Progenitor cell of endocrine pancreas (in vitro differentiated cells): ENCODE results near the gene ATAD3A. TPM values are rescaled to one million over a fixed set of nuclear protein-coding genes. Genes with fewer than 3 reads are reported as not detected.

Source experiments
- DNase-seq: peaks from one replicate; pipeline ENCODE4 v3.0.0; 2021; ENCODE audit warnings: low spot score; ENCODE audit not compliant: unreplicated experiment
- H3K27ac Mint-ChIP-seq: 2 replicates; pipeline ENCODE4 v1.8.0; 2021; ENCODE audit warnings: mild to moderate bottlenecking, moderate library complexity, mixed read lengths
- H3K27me3 Mint-ChIP-seq: 2 replicates; pipeline ENCODE4 v1.8.0; 2021; ENCODE audit warnings: mixed read lengths
- H3K36me3 Mint-ChIP-seq: 2 replicates; pipeline ENCODE4 v1.8.0; 2022; ENCODE audit warnings: mixed read lengths; ENCODE audit not compliant: insufficient read depth
- H3K4me1 Mint-ChIP-seq: 2 replicates; pipeline ENCODE4 v1.8.0; 2021; ENCODE audit warnings: low read depth, mixed read lengths
- H3K4me3 Mint-ChIP-seq: 2 replicates; pipeline ENCODE4 v1.8.0; 2021; ENCODE audit warnings: low read depth, mild to moderate bottlenecking, moderate library complexity, mixed read lengths
- H3K9me3 Mint-ChIP-seq: 2 replicates; pipeline ENCODE4 v1.8.0; 2021; ENCODE audit warnings: low read depth, mixed read lengths
- total RNA-seq: library from RNA; stranded (reverse); gene quantifications from 2 replicates; pipeline ENCODE4 v1.2.1, GENCODE V29; 2021
- TF ChIP-seq, protein P1 (sequence below): fragments of 200-600 bp; sonication (generic); IDR thresholded peaks from one replicate; pipeline ENCODE4 v1.5.0; 2021; ENCODE audit warnings: antibody characterized with exemption, mild to moderate bottlenecking; ENCODE audit not compliant: unreplicated experiment

The ATAD3A gene
- total RNA-seq, 1 donor from 2014 or later: 37.4 TPM

DNA sequence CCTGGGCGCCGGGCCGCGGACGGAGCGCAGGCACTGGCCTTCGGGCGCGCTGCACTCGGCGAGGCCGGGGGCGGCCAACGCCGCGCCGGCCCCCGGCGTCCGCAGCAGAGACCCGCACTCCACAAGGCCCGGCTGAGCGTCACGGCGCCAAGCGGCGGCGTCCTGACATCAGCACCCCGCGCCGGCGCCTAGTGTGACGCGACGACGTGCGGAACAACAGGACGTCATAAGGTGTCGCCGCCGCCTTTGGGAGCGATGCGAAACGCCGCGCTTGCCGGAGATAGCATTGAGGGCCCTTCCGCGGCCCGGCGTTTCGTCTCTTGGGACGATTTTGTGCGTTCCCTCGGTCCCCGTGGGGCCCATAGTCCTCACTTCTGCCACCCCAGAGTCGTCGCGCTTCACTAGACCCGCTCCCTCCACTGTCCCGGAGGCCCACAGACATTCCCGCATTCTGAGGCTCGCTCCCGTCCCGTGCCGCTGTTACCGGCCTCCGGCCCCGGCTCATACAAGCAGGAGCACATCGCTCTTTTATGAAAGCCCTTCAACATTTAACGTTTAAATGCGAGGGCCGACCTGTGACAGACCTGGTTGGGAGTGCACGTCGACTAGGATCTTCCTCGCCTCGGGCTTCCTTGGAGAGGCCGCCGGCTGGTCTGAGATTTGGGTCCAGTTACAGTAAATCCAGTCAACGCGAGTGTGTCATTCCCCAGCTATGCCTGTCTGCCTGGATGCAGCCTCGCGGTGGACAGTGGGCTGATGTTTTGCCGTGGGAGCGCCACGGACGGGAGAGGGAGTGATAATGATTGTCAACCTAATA lies 63.0 kb downstream of the ATAD3A start, which contains the start of gene SSU72:
Gene SSU72 (minus strand): TSS at position 143 of the 817 bp plus-strand sequence. CDS start 306 bp downstream, outside the sequence.
- Mint-ChIP-seq H3K4me1 (peaks cover 20% of the 10 kb centered on the region), H3K27ac (peak within 1 kb of the TSS; percentile 99), H3K27me3 (peaks cover 5% of the 10 kb centered on the region), H3K36me3 (peaks cover 5% of the 10 kb centered on the region), H3K4me3 (peak within 1 kb of the TSS; percentile 95), H3K9me3 (no peaks in the 10 kb centered on the region)
- DNase-seq: peak; percentile 79
- TF ChIP-seq, protein P1, sequence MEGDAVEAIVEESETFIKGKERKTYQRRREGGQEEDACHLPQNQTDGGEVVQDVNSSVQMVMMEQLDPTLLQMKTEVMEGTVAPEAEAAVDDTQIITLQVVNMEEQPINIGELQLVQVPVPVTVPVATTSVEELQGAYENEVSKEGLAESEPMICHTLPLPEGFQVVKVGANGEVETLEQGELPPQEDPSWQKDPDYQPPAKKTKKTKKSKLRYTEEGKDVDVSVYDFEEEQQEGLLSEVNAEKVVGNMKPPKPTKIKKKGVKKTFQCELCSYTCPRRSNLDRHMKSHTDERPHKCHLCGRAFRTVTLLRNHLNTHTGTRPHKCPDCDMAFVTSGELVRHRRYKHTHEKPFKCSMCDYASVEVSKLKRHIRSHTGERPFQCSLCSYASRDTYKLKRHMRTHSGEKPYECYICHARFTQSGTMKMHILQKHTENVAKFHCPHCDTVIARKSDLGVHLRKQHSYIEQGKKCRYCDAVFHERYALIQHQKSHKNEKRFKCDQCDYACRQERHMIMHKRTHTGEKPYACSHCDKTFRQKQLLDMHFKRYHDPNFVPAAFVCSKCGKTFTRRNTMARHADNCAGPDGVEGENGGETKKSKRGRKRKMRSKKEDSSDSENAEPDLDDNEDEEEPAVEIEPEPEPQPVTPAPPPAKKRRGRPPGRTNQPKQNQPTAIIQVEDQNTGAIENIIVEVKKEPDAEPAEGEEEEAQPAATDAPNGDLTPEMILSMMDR: no peak

DNA sequence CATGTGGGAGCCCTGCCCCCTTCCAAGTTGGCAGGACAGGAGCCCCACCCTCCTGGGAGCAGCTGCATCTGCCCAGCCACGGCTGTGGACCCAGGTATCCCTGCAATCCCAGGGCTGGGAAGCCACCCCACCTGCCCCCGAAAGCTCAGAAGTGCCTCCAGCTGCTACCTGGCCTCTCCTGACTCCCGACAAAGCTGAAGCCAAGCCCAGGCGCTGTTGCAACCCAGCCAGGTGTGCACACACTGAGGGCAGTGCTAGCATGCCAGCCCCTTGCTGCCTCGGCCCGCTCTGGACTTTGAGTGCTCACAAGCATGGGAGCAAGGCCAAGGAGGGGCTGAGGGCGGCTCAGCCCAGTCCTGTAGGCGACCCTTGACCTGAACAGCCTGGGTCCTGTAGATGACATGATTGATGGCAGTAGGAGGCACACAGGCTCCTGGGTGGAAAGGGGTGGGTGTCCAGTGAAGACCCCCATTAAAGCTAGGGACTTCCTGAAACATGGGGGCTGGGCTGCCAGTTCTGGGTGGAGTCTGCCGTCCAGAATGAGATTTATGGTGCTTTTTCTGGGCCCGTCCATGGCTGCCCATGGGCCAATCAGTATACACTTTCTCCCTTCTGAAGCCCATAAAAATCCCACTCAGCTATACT lies 65.5 kb downstream of the ATAD3A start:
- Mint-ChIP-seq H3K27me3 (peaks cover 21% of the 10 kb centered on the region), H3K27ac (no peak overlapping the region), H3K36me3 (no peaks in the 10 kb centered on the region), H3K4me1 (peaks cover 16% of the 10 kb centered on the region), H3K4me3 (no peak overlapping the region), H3K9me3 (no peaks in the 10 kb centered on the region)
- DNase-seq: no peak
- TF ChIP-seq, protein P1: no peak

DNA sequence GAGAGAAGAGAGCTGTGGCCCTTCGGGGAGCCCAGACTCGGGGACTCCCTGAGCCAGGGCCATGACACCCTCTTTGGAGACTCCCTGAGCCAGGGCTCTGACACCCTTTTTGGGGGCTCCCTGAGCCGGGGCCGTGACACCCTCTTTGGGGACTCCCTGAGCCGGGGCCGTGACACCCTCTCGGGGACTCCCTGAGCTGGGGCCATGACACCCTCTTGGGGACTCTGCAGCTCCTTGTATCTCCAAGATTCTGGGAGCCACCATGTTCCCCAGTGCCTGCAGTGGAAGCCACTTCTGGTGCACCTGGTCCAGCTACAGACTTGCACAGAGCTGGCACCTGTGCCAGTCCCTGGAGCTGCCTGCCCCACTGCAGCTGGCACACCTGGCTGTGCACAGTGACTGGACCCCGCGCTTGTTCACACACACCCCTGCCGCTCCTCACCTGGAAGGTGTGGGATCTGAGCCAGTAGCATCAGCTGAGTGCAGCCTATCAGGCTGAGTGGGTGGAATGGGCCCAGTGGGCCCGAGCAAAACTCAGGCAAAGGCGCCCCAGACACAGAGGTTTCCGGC lies 66.5 kb downstream of the ATAD3A start:
- H3K27me3 Mint-ChIP-seq: peaks cover 31% of the 10 kb centered on the region
- H3K27ac Mint-ChIP-seq: no peak overlapping the region
- H3K9me3 Mint-ChIP-seq: no peaks in the 10 kb centered on the region
- TF ChIP-seq, protein P1: no peak
- peaks cover 11% of the 10 kb centered on the region for H3K4me1 Mint-ChIP-seq
- DNase-seq: no peak
- H3K4me3 Mint-ChIP-seq: no peak overlapping the region
- H3K36me3 Mint-ChIP-seq: no peaks in the 10 kb centered on the region

DNA sequence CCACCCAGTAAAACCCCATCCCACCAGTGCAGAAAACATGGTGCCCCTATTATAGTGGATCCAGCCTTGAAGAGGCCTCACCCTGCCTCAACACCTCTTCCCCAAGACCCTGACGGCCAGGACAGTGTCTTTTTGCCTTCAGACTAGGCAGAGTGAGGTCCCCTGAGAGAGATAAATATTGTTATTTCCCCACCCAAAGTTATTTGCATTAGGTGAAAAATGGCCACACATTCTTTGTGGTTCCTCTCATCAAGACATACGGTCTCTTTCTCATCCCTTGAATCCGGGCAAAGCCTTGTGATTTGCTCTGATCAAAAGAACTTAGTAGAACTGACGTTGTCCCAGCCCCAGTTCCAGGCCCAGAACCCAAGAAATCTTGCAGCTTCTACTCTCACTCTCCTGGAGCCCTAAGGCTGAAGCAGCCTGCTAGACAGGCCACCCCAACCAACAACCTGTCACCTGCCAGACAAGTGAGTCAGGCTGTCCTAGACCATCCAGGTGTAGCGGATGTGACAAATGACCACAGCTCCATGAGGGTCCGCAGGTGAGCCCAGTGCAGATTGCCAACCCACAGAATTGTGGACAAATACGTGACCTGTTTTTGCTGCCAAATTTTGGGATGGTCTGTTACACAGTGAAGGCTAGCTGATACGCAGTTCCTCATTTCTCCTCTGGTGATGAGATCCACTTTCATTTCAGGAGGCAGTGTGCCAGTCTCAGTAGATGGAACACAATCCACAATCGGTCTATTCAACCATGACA lies 70.8 kb downstream of the ATAD3A start:
- H3K27me3 Mint-ChIP-seq: peaks cover 49% of the 10 kb centered on the region
- no peaks in the 10 kb centered on the region for H3K36me3 Mint-ChIP-seq
- no peaks in the 10 kb centered on the region for H3K9me3 Mint-ChIP-seq
- no peaks in the 10 kb centered on the region for H3K4me1 Mint-ChIP-seq
- TF ChIP-seq, protein P1: no peak
- H3K27ac Mint-ChIP-seq: no peak overlapping the region
- H3K4me3 Mint-ChIP-seq: no peak overlapping the region
- DNase-seq: no peak
